VCaP (cell line): Measurements from ENCODE around the gene FNDC3B.

Experiments
- H3K27ac ChIP-seq: fragments of 450-650 bp; 2 replicates; pipeline ENCODE4 v1.5.1; 2017
- CTCF ChIP-seq: fragments of 450-650 bp; conservative IDR thresholded peaks from 2 replicates; pipeline ENCODE4 v1.5.1; 2017; ENCODE audit warnings: mild to moderate bottlenecking, moderate library complexity

FNDC3B gene

GRCh38 chr3:172126741-172127140 lies 87.4 kb downstream of the FNDC3B start:
- no peak for TF ChIP-seq CTCF
- no peak overlapping the region for H3K27ac ChIP-seq

GRCh38 chr3:172127141-172127540 lies 87.8 kb downstream of the FNDC3B start:
- H3K27ac ChIP-seq, result no peak overlapping the region
- TF ChIP-seq CTCF, result no peak

- H3K27ac ChIP-seq, result no peak overlapping the region
- no peak for TF ChIP-seq CTCF
Measured at GRCh38 chr3:172127929-172128580, 88.7 kb downstream of the FNDC3B start.

- no peak overlapping the region for H3K27ac ChIP-seq
- TF ChIP-seq CTCF, result no peak
Measured at GRCh38 chr3:172128858-172129257, 89.5 kb downstream of the FNDC3B start.

GRCh38 chr3:172129498-172129849 lies 90.1 kb downstream of the FNDC3B start:
- H3K27ac ChIP-seq, result no peak overlapping the region
- TF ChIP-seq CTCF, result no peak

GRCh38 chr3:172129850-172130716 lies 90.7 kb downstream of the FNDC3B start:
- H3K27ac ChIP-seq, result no peak overlapping the region

More at GRCh38 chr3:172129850-172130716, 90.7 kb downstream of the FNDC3B start:
- TF ChIP-seq CTCF, result no peak
